GM23248 (cell line): ENCODE data around the gene CRTC3.

ENCODE experiments used
- EZH2 ChIP-seq: fragments of 200-600 bp; sonication (generic); IDR thresholded peaks from 2 replicates; pipeline ENCODE4 v1.6.1; 2018; ENCODE audit warnings: antibody characterized with exemption, mild to moderate bottlenecking; ENCODE audit not compliant: insufficient read depth, poor library complexity, severe bottlenecking
- EZH2phosphoT487 ChIP-seq: fragments of 200-600 bp; sonication (generic); IDR thresholded peaks from 2 replicates; pipeline ENCODE4 v1.6.1; 2018; ENCODE audit warnings: antibody characterized with exemption, moderate library complexity, mild to moderate bottlenecking, low read depth; ENCODE audit not compliant: insufficient read depth

GRCh38 chr15:90489944-90490343 is 39.8 kb upstream of the CRTC3 start:
- no peak for TF ChIP-seq EZH2phosphoT487
- no peak for TF ChIP-seq EZH2
